Measurements from ENCODE around the gene GUCY2C.
"Not testable (repeated sequence)": the region's sequence is repeated elsewhere in the genome, so short reads cannot be mapped to it uniquely, and the experiment has no call there.

The GUCY2C gene

DNA sequence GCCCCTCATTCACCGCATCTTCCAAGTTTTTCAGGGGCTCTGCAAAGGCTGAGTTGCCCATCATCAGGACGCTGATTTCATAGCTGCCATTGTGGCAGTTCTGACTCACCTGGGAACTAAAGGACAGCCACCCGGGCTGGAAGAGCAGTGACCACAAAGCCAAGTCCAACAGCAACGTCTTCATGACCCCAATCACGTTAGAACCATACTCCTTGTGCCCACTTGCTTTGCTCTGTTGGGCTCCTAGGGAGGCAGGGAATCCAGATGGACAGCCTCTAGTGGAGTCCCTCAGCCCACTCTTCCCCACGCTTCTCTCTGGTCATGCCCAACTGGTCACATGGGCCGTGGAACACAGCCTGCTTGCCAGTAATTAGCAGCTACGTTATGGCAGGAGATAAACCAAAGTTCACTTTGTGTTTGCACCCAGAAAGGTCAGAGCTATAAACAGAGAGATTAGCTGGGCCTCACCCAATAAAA lies at the start of gene GUCY2C:
GUCY2C (minus strand) TSS at position 335 of the 477 bp plus-strand sequence; CDS start at position 184, 151 bp downstream.
- DNase-seq (ENCODE audit: low spot score), result no peak

DNA sequence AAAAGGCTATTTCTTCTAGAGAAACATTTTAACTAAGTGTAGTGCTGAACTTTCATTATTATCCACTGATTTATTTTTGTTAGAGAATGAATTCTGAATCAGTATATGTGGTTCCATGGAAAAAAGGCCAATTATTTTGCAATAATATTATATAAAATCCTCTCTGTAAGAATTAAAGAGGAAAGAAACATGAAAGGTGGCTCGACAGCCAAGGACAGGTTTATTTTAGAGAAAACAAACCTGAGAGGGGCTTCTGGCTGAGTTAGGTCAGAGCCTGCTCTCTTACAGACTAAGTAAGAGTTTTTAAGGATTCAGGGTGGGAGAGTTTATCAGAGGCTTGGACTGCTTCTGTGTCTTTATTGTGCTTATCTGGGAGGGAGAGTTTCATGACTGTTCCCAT lies 46.7 kb upstream of the GUCY2C start:
- DNase-seq (ENCODE audit: low spot score), result no peak

DNA sequence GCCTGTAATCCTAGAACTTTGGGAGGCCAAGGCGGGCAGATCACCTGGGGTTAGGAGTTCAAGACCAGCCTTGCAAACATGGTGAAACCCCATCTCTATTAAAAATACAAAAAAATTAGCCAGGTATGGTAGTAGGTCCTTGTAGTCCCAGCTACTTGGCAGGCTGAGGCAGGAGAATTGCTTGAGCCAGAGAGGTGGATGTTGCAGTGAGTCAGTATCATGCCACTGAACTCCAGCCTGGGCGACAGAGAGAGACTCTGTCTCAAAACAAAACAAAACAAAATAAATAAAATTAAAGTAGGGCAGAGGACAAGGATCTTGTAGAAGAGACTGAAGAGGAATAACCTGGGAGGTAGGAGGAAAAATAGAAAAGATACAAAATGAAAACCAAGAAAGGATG lies 45.5 kb upstream of the GUCY2C start:
- no peak for DNase-seq (ENCODE audit: low spot score)

DNA sequence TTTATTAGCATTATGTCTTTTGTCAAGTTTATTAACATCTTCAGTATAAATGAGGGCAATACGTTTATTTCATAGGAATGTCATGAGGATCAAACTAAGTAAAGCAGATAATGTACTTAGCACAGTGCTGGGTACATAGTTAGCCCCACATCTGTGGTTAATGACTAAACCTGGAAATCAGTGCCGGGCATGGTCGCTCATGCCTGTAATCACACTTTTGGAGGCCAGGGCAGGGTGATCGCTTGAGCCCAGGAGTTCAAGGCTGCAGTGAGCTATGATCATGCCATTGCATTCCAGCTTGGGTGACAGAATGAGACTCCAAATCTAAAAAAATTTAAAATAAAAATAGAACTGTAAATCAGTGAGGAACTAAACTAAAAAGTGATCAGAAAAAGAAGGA lies 44.8 kb upstream of the GUCY2C start:
- DNase-seq (ENCODE audit: low spot score), result no peak

DNA sequence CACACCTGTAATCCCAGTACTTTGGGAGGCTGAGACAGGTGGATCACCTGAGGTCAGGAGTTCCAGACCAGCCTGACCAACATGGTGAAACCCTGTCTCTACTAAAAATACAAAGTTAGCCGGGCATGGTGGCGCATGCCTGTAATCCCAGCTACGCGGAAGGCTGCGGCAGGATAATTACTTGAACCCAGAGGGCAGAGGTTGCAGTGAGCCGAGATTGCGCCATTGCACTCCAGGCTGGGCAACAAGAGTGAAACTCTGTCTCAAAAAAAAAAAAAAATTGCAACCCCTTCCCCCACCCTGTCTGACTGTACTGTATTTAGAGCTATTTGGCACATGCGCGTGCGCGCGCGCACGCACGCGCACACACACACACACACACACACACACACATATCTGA lies 40.0 kb upstream of the GUCY2C start:
- not testable (repeated sequence) for DNase-seq (ENCODE audit: low spot score)

DNA sequence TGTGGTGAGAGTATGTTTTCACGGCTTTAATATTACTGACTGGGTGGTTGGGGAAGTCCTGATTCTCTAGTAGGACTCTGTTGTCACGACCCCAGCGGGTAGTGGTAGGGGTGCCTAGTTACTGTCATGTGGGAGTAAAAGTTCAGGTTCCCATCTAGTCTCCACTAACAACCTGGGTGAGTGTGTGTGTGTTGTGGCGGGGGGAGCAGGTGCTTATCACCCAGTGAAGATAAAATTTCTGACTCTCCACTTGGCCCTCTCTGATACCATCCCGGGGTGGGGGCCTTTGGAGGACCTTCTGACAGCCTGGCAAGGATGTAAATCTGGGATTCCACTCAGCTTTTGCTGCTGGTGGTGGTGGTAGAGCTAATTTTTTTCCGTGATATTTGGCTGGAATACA lies 35.4 kb upstream of the GUCY2C start:
- DNase-seq (ENCODE audit: low spot score), result no peak

DNA sequence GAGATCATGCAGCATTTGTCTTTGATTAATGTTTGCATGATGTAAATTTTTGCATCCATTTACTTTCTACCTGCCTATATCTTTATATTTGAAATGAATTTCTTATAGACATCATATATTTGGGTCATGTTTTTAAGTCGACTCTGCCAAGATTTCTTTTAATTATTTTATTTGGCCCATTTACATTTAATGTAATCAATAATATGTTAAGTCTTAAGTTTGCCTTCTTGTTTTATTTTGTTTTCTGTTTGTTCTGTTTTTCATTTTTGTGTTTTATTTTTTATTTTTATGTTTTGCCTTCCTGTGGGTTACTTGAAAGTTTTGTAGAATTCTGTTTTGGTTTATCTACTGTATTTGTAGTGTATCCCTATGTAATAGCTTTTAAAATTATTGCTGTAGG lies 33.2 kb upstream of the GUCY2C start:
- no peak for DNase-seq (ENCODE audit: low spot score)

DNA sequence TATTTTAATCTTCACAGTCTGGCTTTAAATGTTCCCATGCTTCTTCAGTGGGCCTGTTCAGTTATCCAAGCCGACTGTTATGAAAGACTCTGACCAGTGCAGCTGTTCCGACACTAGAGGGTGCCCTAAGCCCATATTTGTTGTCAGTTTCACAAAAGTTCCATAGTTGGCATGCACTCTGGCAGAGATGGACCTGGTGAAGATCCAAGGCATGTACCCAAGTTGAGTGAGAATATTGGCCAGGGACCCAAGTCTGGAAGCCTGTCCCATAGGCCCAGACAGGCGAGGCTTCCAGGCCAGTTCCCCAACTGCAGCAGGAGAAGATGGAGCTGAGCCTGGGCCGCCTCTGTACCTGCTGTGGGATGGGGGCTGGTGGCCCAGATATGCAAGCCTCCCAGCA lies 27.4 kb upstream of the GUCY2C start:
- peak; percentile 37 for DNase-seq (ENCODE audit: low spot score)

DNA sequence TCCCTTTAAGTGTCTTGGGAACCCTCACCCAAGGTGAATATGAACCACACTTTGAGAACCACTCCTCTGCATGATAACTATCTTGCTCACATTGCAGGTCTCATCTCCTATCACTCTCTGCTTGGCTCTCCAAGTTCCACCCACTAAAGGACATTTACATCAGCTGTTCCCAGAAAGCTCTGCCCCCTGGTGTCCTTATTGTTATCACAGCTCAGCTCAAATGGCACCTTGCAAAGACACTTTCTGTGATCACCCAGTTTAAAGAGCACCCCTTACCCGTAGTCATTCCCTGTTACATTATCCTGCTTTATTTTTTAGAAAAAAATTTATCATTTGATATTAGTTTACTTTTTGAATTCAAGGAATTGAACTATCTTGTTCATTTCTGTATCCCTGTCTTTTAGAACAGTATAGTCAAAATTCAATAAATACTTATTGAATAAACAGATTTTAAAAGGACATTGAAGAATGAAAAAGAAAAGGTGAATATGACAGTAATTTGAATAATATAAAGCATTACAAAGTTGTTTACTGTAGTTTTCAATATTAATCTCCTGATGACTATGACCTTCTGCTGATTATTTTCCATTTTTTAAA lies 20.5 kb upstream of the GUCY2C start:
- DNase-seq (ENCODE audit: low spot score), result peak; percentile 52

DNA sequence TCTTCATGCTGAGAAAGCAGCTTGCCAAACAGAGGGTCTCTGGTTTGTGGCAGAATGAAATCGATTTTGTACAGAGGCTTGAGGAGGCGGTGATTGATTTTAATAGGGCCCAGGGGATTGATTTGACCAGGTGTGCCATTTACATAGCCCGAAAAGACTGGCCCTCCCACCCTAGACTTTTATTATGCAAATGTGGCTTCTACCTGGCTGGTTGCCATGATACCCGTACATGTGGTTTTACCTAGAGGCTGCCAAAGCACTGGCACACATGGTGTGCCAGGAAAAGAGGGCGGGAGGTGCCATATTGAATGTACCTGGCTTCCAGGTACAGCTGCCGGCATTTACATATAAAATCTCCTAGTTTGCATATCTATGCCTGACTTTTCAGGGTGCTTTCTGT lies 18.0 kb upstream of the GUCY2C start:
- DNase-seq (ENCODE audit: low spot score), result no peak

DNA sequence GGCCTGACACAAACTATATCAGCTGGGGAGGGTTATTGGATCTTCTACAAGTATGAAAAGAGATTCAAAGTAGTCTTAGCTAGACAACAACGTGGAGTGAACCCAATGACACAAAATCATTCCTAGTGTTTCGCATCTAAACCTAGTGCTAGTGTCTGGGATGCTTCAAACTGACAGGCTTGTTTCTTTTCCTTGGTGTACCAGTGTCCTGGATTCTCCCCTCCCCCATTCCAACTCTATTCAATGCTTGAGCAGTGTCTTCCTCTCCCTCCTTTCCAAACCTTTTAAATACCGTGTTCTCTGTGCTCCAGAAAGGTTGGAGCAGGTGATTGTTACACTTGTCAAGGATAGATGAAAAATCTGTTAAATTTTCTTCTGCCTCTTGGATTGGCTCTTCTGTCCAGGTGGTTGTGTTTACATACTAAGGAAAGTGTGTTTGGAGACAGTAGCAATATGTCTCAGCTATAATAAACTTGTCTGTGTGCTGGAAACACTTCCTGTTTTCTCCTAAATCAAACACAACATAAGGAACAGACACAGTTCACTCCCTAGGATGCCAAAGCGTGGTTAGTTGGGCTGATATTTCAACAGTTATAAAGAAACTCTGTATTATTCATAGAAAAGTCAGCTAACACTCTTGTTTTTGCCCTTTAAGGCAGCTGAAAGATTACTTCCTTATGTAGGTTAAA lies 14.4 kb upstream of the GUCY2C start:
- DNase-seq (ENCODE audit: low spot score), result no peak

DNA sequence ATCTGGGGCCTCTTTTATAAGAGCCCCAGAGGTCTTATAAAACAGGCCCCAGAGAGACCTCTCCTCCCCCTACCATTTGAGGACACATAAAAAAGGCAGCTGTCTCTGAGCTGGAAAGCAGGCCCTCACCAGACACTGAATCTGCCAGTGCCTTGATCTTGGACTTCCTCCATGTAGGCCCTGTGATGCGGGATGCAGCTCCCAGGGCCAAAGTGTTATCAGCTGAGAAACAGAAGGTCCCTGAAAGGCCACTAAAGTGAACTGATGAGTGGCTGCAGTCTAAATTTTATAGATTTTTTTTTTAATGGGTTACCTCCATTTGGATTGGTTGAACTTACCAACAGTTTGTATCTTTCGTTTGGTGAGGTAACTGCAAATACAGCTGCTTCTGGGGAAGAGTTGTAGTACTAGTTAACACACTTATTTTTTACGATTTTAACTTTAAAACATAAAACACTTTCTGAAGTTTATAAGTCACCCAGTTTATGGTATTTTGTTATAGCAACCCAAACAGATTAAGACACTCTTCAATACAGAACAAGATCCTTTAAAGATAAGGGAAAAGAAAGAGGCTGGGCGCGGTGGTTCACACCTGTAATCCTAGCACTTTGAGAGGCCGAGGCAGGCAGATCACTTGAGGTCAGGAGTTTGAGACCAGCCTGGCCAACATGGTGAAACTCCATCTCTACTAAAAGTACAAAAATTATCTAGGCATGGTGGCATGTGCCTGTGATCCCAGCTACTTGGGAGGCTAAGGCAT lies 5.6 kb upstream of the GUCY2C start:
- DNase-seq (ENCODE audit: low spot score), result no peak

DNA sequence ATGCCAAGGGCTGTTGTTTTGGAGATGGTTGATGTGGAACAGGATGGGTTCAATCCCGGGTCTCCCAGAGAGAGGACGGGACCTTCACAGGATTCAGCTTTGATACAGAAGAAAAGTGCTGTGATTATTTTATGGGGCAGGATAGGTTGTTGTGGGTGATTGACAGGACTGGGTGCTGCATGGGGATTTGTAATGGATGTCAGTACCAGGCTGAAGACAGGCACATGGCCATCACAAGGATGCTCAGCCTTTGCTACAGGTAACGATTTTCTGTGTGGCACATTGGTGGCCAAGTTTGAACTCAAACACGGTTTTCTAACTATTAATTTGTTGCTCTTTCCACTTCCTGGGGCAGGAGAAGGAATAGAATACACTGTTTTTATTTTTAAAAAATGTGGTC lies 4.5 kb upstream of the GUCY2C start:
- no peak for DNase-seq (ENCODE audit: low spot score)

DNA sequence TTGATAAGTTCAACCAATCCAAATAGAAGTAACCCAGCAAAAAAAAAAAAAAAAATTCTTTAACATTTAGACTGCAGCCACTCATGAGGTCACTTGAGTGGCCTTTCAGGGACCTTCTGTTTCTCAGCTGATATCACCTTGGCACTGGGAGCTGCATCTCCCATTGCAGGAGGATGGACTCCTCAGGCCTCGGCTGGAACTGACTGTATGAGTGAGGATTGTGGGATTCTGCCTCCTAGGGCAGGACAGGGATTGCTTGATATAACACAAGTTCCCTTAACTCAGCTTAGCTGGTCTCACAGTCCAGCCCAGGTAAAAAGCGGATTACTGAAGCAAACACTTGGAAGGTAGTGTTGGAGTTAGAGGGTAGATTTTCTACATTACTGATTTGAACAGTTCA lies 3.5 kb upstream of the GUCY2C start:
- DNase-seq (ENCODE audit: low spot score), result no peak

DNA sequence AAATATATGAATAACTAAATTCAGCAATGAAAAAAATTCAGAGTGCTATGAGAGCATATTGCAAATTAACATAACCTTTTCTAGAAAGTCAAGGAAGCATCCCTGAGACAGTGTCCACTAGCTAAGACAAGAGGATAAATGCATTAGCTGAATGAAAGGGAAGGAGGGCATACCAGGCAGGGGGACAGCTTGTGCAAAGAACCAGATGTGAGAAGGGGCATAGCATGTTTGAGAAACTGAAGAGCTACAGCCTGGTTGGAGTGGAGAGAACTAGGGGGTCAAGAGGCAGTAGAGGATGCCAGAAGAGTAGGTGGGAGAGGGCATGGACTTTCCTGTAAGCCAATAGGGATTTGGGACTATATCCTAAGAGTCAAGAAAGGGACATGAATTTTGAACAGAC lies 2.2 kb upstream of the GUCY2C start:
- no peak for DNase-seq (ENCODE audit: low spot score)

DNA sequence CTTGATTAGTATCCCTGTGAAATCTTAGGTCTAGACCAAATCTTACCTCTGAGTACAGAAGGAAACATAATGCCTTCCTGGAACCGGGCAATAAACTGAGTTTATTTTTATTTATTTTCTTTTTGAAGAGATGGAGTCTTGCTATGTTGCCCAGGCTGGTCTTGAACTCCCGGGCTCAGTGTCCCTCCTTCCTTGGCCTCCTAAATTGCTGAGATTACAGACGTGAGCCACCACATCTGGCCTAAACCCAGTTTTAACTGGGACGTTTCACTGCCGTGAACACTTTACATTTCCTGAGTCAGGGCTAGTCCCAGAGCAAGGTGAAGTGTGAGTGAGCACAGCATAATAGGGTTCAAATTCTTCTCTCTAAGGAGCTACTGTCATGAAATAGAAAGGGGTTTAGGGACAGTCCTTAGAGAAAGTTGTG lies 671 bp downstream of the GUCY2C start:
- DNase-seq (ENCODE audit: low spot score), result no peak

DNA sequence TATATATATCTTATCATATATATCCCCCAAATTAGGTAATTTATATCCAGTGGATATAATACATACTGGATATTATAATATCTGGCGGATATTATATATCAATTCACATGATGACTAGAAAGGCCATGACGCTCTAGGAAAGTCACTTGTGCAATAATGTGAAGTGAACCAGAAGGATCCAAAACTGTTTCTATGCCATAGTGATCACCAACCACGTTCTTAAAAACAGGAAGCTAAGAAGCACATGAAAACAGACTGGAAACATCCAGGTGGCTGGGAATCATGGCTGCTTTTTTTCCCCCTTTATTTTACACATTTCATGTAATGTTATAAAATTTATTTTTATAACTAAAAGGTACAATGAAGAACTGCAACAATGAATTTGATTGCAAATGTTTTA lies 1.4 kb downstream of the GUCY2C start:
- DNase-seq (ENCODE audit: low spot score), result no peak

DNA sequence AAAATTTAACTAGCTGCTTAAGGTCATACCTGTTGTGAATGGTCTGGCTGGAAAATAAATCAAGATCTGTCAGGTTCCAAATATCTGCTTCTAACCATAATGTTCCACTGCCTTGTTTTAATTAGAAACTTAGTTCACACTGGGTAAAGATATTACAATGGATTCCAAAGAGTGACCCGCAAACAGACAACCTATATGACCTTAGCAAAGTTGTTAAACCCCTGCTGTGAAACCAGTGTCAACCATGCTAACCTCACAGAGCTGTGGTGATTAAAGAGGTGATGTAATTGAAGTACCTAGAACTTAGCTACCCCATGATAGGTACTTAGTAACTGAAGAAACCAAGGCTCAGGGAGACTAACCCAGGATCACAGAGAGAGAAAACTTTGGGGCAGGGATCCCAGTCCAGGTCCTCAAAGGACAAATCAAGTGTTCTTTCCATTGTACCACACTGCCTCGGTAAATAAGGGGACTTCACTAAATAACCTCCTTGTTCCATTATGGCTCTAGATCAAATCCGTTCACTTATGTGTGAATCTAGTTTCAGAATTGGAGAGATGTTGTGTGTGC lies 2.2 kb downstream of the GUCY2C start:
- no peak for DNase-seq (ENCODE audit: low spot score)

DNA sequence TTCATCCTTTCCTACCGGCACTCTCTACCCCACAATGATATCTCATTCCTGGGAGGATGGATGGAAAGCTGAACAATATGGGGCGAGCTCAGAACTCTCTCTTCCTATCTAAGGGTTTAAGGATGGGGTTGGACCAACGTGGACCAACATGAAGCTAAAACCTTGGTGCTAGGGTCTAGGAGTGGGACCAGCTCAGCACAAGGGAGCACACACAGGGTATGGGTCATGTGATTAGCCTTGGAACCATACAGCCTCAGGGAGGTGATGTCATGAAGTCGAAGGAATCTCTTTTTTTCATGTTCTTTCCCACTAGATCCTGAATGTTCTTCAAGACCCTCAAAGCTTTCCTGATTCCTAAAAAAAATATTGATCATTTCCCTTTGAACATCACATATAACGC lies 3.3 kb downstream of the GUCY2C start:
- no peak for DNase-seq (ENCODE audit: low spot score)

DNA sequence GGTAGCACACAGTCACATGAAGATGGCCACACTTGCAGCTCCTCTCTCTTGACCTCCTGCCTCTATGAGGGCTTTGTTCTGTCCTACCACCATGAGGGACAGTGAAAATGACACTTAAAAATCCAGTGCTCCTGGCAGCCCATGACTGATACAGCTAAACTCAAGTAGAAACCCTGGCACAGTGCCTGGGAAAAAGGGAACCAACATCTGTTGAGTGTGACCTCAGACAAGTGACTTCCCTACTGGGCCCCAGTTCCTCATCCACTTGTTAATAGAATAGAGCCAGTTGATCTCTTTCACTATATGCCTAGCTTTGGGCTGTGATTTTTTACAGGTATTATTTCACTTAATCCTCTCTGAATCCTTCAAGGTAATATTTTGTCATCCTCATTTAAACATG lies 4.8 kb downstream of the GUCY2C start:
- DNase-seq (ENCODE audit: low spot score), result no peak

DNA sequence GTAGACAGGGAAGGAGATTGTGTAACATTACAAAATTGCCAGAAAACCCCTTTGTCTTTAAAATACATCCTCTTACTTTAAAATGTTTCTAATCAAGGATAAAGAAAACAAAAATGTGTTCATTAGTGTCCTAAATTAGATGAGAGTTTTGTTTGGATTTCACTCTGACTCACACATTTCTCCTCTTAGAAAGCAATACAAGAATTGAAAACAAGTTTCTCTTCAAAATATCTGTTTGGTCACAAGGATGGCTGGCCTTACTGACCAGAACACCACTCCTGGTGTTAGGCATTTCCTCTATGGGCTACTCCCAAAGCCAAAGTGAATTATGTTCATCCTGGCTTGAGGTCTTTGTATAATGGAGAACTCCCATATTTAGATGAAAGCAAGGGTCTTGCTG lies 6.4 kb downstream of the GUCY2C start:
- DNase-seq (ENCODE audit: low spot score), result no peak

DNA sequence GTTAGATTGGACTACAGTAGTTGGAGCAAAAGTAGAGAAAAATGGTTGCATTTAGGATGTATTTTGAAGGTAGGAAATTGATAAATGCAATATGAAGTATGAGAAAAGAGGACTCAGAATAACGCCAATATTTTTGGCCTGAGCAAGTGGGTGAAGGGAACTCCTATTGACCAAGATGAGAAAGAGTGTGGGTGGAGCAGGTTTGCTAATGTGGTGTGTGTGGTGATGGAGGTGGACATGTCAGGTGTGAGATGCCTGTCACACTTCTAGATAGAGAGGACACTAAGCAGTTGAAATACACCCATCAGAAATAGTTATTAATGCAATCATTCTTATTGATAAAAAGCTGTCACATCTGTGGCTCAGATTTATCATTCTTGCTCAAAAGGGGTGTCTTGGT lies 7.3 kb downstream of the GUCY2C start:
- DNase-seq (ENCODE audit: low spot score), result no peak

DNA sequence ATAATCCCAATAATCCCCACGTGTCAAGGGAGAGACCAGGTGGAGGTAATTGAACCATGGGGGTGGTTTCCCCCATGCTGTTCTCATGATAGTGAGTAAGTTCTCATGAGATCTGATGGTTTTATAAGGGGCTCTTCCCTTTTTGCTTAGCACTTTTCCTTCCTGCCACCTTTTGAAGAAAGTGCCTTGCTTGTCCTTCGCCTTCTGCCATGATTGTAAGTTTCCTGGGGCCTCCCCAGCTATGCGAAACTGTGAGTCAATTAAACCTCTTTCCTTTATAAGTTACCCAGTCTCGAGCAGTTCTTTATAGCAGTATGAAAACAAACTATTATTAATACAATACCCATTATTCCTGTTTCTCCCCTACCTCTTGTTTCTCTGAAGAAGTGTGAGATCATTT lies 14.2 kb downstream of the GUCY2C start:
- not testable (repeated sequence) for DNase-seq (ENCODE audit: low spot score)
